OCI-LY1 (cell line): ENCODE results near the gene P3H1.

Experiments
- H2AFZ ChIP-seq: fragments of 200-600 bp; sonication (generic), shearing (Covaris generic); 2 replicates; pipeline ENCODE4 v1.6.0; 2014; ENCODE audit warnings: antibody characterized with exemption, mild to moderate bottlenecking, low read length
- H3F3A ChIP-seq: fragments of 200-600 bp; sonication (generic), shearing (Covaris generic); 2 replicates; pipeline ENCODE4 v1.6.0; 2014; ENCODE audit warnings: mild to moderate bottlenecking, antibody characterized with exemption, low read length, moderate library complexity; ENCODE audit not compliant: insufficient read depth
- H3K27ac ChIP-seq: fragments of 200-600 bp; sonication (generic); 2 replicates; pipeline ENCODE4 v1.5.1; 2014; ENCODE audit warnings: low read length, mixed run types, mild to moderate bottlenecking, low read depth; ENCODE audit not compliant: poor library complexity, severe bottlenecking
- H3K27me3 ChIP-seq: fragments of 200-600 bp; sonication (generic); 2 replicates; pipeline ENCODE4 v1.6.0; 2014; ENCODE audit warnings: antibody characterized with exemption, mild to moderate bottlenecking, low read length, moderate library complexity; ENCODE audit not compliant: insufficient read depth
- H3K36me3 ChIP-seq: fragments of 200-600 bp; sonication (generic); 2 replicates; pipeline ENCODE4 v1.6.1; 2014; ENCODE audit warnings: mild to moderate bottlenecking, antibody characterized with exemption, low read length, moderate library complexity, mixed read lengths; ENCODE audit not compliant: insufficient read depth
- H3K4me1 ChIP-seq: fragments of 200-600 bp; sonication (generic); 2 replicates; pipeline ENCODE4 v1.5.1; 2014; ENCODE audit warnings: mild to moderate bottlenecking, low read length, moderate library complexity; ENCODE audit not compliant: insufficient read depth, severe bottlenecking
- H3K4me2 ChIP-seq: fragments of 200-600 bp; sonication (generic), shearing (Covaris generic); 2 replicates; pipeline ENCODE4 v1.6.1; 2014; ENCODE audit warnings: low read length
- H3K4me3 ChIP-seq: fragments of 200-600 bp; sonication (generic); 2 replicates; pipeline ENCODE4 v1.5.1; 2014; ENCODE audit warnings: low read length, low read depth, mild to moderate bottlenecking, mixed read lengths; ENCODE audit not compliant: poor library complexity, severe bottlenecking
- H3K79me2 ChIP-seq: fragments of 200-600 bp; shearing (Covaris generic); 2 replicates; pipeline ENCODE4 v1.6.1; 2016; ENCODE audit warnings: mixed run types, low read length, mixed read lengths; ENCODE audit not compliant: insufficient read depth
- H3K9ac ChIP-seq: fragments of 200-600 bp; sonication (generic), shearing (Covaris generic); 2 replicates; pipeline ENCODE4 v1.6.1; 2014; ENCODE audit warnings: mild to moderate bottlenecking, low read length, mixed read lengths
- H3K9me2 ChIP-seq: fragments of 200-600 bp; sonication (generic), shearing (Covaris generic); 2 replicates; pipeline ENCODE4 v1.6.1; 2014; ENCODE audit warnings: low read depth, mild to moderate bottlenecking, low read length, mixed read lengths
- H3K9me3 ChIP-seq: fragments of 200-600 bp; shearing (Covaris generic); 2 replicates; pipeline ENCODE4 v1.6.1; 2014; ENCODE audit warnings: low read length, mixed read lengths
- H4K20me1 ChIP-seq: fragments of 200-600 bp; sonication (generic), shearing (Covaris generic); 2 replicates; pipeline ENCODE4 v1.6.0; 2016; ENCODE audit warnings: mild to moderate bottlenecking, low read length; ENCODE audit not compliant: insufficient read depth
- CTCF ChIP-seq: fragments of 200-600 bp; sonication (generic), shearing (Covaris generic); IDR thresholded peaks from 2 replicates; pipeline ENCODE4 v1.5.1; 2017; ENCODE audit warnings: mild to moderate bottlenecking, antibody characterized with exemption, low read length, moderate library complexity, mixed read lengths
- EZH2 ChIP-seq: fragments of 200-600 bp; sonication (generic), shearing (Covaris generic); IDR thresholded peaks from 2 replicates; pipeline ENCODE4 v1.8.0; 2017; ENCODE audit warnings: borderline replicate concordance, mixed run types, mild to moderate bottlenecking, antibody characterized with exemption, low read length, moderate library complexity, mixed read lengths

The P3H1 gene

GRCh38 chr1:42801832-42802473 lies 35.1 kb upstream of the P3H1 start:
- no peak overlapping the region for H2AFZ ChIP-seq
- H3F3A ChIP-seq: no peaks in the 10 kb centered on the region
- H3K27ac ChIP-seq: no peak overlapping the region
- H4K20me1 ChIP-seq: no peaks in the 10 kb centered on the region
- H3K79me2 ChIP-seq: no peaks in the 10 kb centered on the region
- peaks cover under 1% of the 10 kb centered on the region for H3K4me1 ChIP-seq
- no peaks in the 10 kb centered on the region for H3K36me3 ChIP-seq
- 0 out of 2 replicates have a peak, but pooled peaks cover 2% of the 10 kb centered on the region for H3K9me3 ChIP-seq
- no peak overlapping the region for H3K4me2 ChIP-seq
- no peaks in the 10 kb centered on the region for H3K9me2 ChIP-seq
- no peak overlapping the region for H3K4me3 ChIP-seq
- no peak for TF ChIP-seq CTCF
- H3K9ac ChIP-seq: no peak overlapping the region
- no peaks in the 10 kb centered on the region for H3K27me3 ChIP-seq

GRCh38 chr1:42797979-42798378 lies 31.2 kb upstream of the P3H1 start:
- no peak overlapping the region for H3K4me3 ChIP-seq
- no peaks in the 10 kb centered on the region for H3K9me3 ChIP-seq
- no peak overlapping the region for H3K9ac ChIP-seq
- H3K4me2 ChIP-seq: no peak overlapping the region
- no peaks in the 10 kb centered on the region for H3K9me2 ChIP-seq
- TF ChIP-seq EZH2: no peak
- TF ChIP-seq CTCF: no peak
- no peak overlapping the region for H2AFZ ChIP-seq
- H3F3A ChIP-seq: no peaks in the 10 kb centered on the region
- H3K27ac ChIP-seq: no peak overlapping the region
- no peaks in the 10 kb centered on the region for H3K79me2 ChIP-seq
- H3K36me3 ChIP-seq: no peaks in the 10 kb centered on the region
- no peaks in the 10 kb centered on the region for H4K20me1 ChIP-seq
- no peaks in the 10 kb centered on the region for H3K27me3 ChIP-seq
- no peaks in the 10 kb centered on the region for H3K4me1 ChIP-seq

- no peak overlapping the region for H3K9ac ChIP-seq
- no peaks in the 10 kb centered on the region for H3K27me3 ChIP-seq
- no peak overlapping the region for H2AFZ ChIP-seq
- no peaks in the 10 kb centered on the region for H3K79me2 ChIP-seq
- TF ChIP-seq EZH2 (no peak), CTCF (no peak)
- H3K4me1 ChIP-seq: no peaks in the 10 kb centered on the region
- H3K4me3 ChIP-seq: no peak overlapping the region
- no peaks in the 10 kb centered on the region for H3F3A ChIP-seq
- no peaks in the 10 kb centered on the region for H4K20me1 ChIP-seq
- no peak overlapping the region for H3K27ac ChIP-seq
- H3K4me2 ChIP-seq: no peak overlapping the region
- H3K9me3 ChIP-seq: no peaks in the 10 kb centered on the region
- H3K36me3 ChIP-seq: no peaks in the 10 kb centered on the region
- H3K9me2 ChIP-seq: no peaks in the 10 kb centered on the region
Observed at GRCh38 chr1:42797414-42797813, 30.6 kb upstream of the P3H1 start.
